IMR-90 (cell line): ENCODE results near the gene DNASE2B. TPM values are rescaled to one million over a fixed set of nuclear protein-coding genes. Genes with fewer than 3 reads are reported as not detected.

Experiments used
- ATAC-seq: fragments of 200-7000 bp; cut with Tn5 transposase; 2 replicates; pipeline ENCODE4 v1.9.1; 2020; ENCODE audit warnings: low read depth, mild to moderate bottlenecking, moderate library complexity
- BruUV-seq: library from RNA; stranded (reverse); fragments of 400-500 nt; replicated peaks from 2 replicates; lab custom pipeline; 2021; lab: Mats Ljungman, UMichigan
- CTCF ChIA-PET: fragments of 300-600 bp; formaldehyde crosslinking; extraction: SDS; loops from one replicate; lab custom pipeline; 2021; ENCODE audit warnings: antibody characterized with exemption; lab: Yijun Ruan, JAX
- POLR2A ChIA-PET: fragments of 300-600 bp; sonication (Branson Sonifier 250); formaldehyde crosslinking; loops from one replicate; lab custom pipeline; 2022; ENCODE audit warnings: antibody characterized with exemption; ENCODE audit not compliant: unreplicated experiment; lab: Charles Lee
- DNase-seq: peaks from one replicate; pipeline ENCODE4 v3.0.0; 2013
- H2AFZ ChIP-seq: replicated peaks from 2 replicates; pipeline ENCODE3; 2013; ENCODE audit warnings: low read length, mild to moderate bottlenecking; ENCODE audit not compliant: poor library complexity
- H2AK5ac ChIP-seq: 2 replicates; pipeline ENCODE4 v1.6.1; 2013; ENCODE audit warnings: low read depth, low read length, inconsistent platforms
- H2AK9ac ChIP-seq: replicated peaks from 2 replicates; pipeline ENCODE3; 2013; ENCODE audit warnings: mild to moderate bottlenecking, low read depth, low read length, moderate library complexity; ENCODE audit not compliant: poor library complexity
- H2BK120ac ChIP-seq: 2 replicates; pipeline ENCODE4 v1.6.1; 2013; ENCODE audit warnings: low read depth, low read length, inconsistent platforms
- H2BK15ac ChIP-seq: 3 replicates; pipeline ENCODE4 v1.6.1; 2013; ENCODE audit warnings: low read depth, low read length, inconsistent platforms
- H2BK20ac ChIP-seq: 2 replicates; pipeline ENCODE4 v1.6.1; 2013; ENCODE audit warnings: low read depth, mild to moderate bottlenecking, inconsistent platforms, low read length, moderate library complexity
- H2BK5ac ChIP-seq: 2 replicates; pipeline ENCODE4 v1.6.1; 2013; ENCODE audit warnings: mild to moderate bottlenecking, low read depth, low read length, inconsistent platforms; ENCODE audit not compliant: poor library complexity, severe bottlenecking
- H3K14ac ChIP-seq: replicated peaks from 2 replicates; pipeline ENCODE4 v1.6.1; 2013; ENCODE audit warnings: low read depth, low read length, inconsistent platforms
- H3K18ac ChIP-seq: 2 replicates; pipeline ENCODE4 v1.6.1; 2013; ENCODE audit warnings: low read depth, low read length, control low read depth
- H3K23ac ChIP-seq: 2 replicates; pipeline ENCODE4 v1.6.1; 2013; ENCODE audit warnings: low read depth, low read length, inconsistent platforms
- H3K27ac ChIP-seq: 2 replicates; pipeline ENCODE4 v1.5.1; 2013; ENCODE audit warnings: mild to moderate bottlenecking, control low read depth, low read length; ENCODE audit not compliant: insufficient read depth
- H3K27me3 ChIP-seq: 2 replicates; pipeline ENCODE4 v1.6.1; 2013; ENCODE audit warnings: low read length; ENCODE audit not compliant: control insufficient read depth, insufficient read depth
- H3K36me3 ChIP-seq: 2 replicates; pipeline ENCODE4 v1.6.1; 2013; ENCODE audit warnings: low read length, mixed read lengths; ENCODE audit not compliant: control insufficient read depth, insufficient read depth
- H3K4ac ChIP-seq: 2 replicates; pipeline ENCODE4 v1.6.1; 2013; ENCODE audit warnings: low read depth, low read length, inconsistent platforms
- H3K4me1 ChIP-seq: 2 replicates; pipeline ENCODE4 v1.6.1; 2013; ENCODE audit warnings: low read length, mixed read lengths; ENCODE audit not compliant: control insufficient read depth, insufficient read depth
- H3K4me2 ChIP-seq: 2 replicates; pipeline ENCODE4 v1.6.1; 2013; ENCODE audit warnings: low read depth, mild to moderate bottlenecking, control low read depth, low read length, moderate library complexity
- H3K4me3 ChIP-seq: 2 replicates; pipeline ENCODE4 v1.5.1; 2013; ENCODE audit warnings: low read depth, mild to moderate bottlenecking, control low read depth, low read length, moderate library complexity; ENCODE audit not compliant: insufficient read depth
- H3K56ac ChIP-seq: 2 replicates; pipeline ENCODE4 v1.6.1; 2013; ENCODE audit warnings: low read length, inconsistent platforms; ENCODE audit not compliant: insufficient read depth; ENCODE audit errors: extremely low read depth
- H3K79me1 ChIP-seq, 2 experiments: 2 replicates each; pipeline ENCODE4 v1.6.1; 2013; ENCODE audit warnings: low read length in 2 of 2, inconsistent platforms in 1 of 2, low read depth in 1 of 2
- H3K9ac ChIP-seq: 2 replicates; pipeline ENCODE4 v1.6.1; 2013; ENCODE audit warnings: low read depth, low read length, control low read depth
- H3K9me1 ChIP-seq: 2 replicates; pipeline ENCODE4 v1.6.1; 2013; ENCODE audit warnings: low read length, inconsistent platforms; ENCODE audit not compliant: insufficient read depth
- H3K9me3 ChIP-seq: 2 replicates; pipeline ENCODE4 v1.6.1; 2013; ENCODE audit warnings: low read length; ENCODE audit not compliant: control insufficient read depth, insufficient read depth
- H4K20me1 ChIP-seq: 2 replicates; pipeline ENCODE4 v1.6.1; 2013; ENCODE audit warnings: low read length, inconsistent platforms; ENCODE audit not compliant: insufficient read depth
- H4K5ac ChIP-seq: 2 replicates; pipeline ENCODE4 v1.6.1; 2013; ENCODE audit warnings: mild to moderate bottlenecking, low read depth, low read length, control low read depth
- H4K8ac ChIP-seq, 2 experiments: 2 replicates each; pipeline ENCODE4 v1.6.1; 2013; ENCODE audit warnings: low read depth in 2 of 2, low read length in 2 of 2, control low read depth in 1 of 2, inconsistent platforms in 1 of 2
- H4K91ac ChIP-seq: 2 replicates; pipeline ENCODE4 v1.6.1; 2013; ENCODE audit warnings: low read depth, low read length, inconsistent platforms; ENCODE audit not compliant: insufficient read depth
- BHLHE40 ChIP-seq: fragments of 150-350 bp; IDR thresholded peaks from 2 replicates; pipeline ENCODE4 v1.6.1; 2016; ENCODE audit warnings: mild to moderate bottlenecking, low read depth, low read length
- CEBPB ChIP-seq: IDR thresholded peaks from 2 replicates; pipeline ENCODE4 v1.6.1; 2012; ENCODE audit warnings: low read depth, low read length, improper control_type of control experiment
- CHD1 ChIP-seq: IDR thresholded peaks from 2 replicates; pipeline ENCODE4 v1.6.1; 2012; ENCODE audit warnings: low read depth, low read length, improper control_type of control experiment
- CTCF ChIP-seq: conservative IDR thresholded peaks from 2 replicates; pipeline ENCODE4 v1.5.1; 2012; ENCODE audit warnings: mild to moderate bottlenecking, low read depth, low read length, improper control_type of control experiment
- ELK1 ChIP-seq: fragments of 150-350 bp; IDR thresholded peaks from 2 replicates; pipeline ENCODE4 v1.6.1; 2016; ENCODE audit warnings: low read depth, mild to moderate bottlenecking, low read length, moderate library complexity, borderline replicate concordance
- FOS ChIP-seq: fragments of 150-350 bp; IDR thresholded peaks from 2 replicates; pipeline ENCODE4 v1.6.1; 2016; ENCODE audit warnings: low read depth, low read length
- MAFK ChIP-seq: IDR thresholded peaks from 2 replicates; pipeline ENCODE4 v1.6.1; 2012; ENCODE audit warnings: low read depth, low read length, improper control_type of control experiment
- MAZ ChIP-seq: IDR thresholded peaks from 2 replicates; pipeline ENCODE4 v1.6.1; 2012; ENCODE audit warnings: low read depth, mild to moderate bottlenecking, low read length, improper control_type of control experiment, moderate library complexity, borderline replicate concordance
- MXI1 ChIP-seq: IDR thresholded peaks from 2 replicates; pipeline ENCODE4 v1.6.1; 2012; ENCODE audit warnings: low read depth, mild to moderate bottlenecking, low read length, moderate library complexity, borderline replicate concordance
- NFE2L2 ChIP-seq: fragments of 150-350 bp; IDR thresholded peaks from 2 replicates; pipeline ENCODE4 v1.6.1; 2016; ENCODE audit warnings: low read depth, mild to moderate bottlenecking, low read length
- POLR2A ChIP-seq: IDR thresholded peaks from 2 replicates; pipeline ENCODE4 v1.6.1; 2012; ENCODE audit warnings: mild to moderate bottlenecking, low read depth, low read length
- RAD21 ChIP-seq: IDR thresholded peaks from 2 replicates; pipeline ENCODE4 v1.6.1; 2012; ENCODE audit warnings: low read length, improper control_type of control experiment
- RCOR1 ChIP-seq: IDR thresholded peaks from 2 replicates; pipeline ENCODE4 v1.6.1; 2012; ENCODE audit warnings: mild to moderate bottlenecking, low read length, improper control_type of control experiment; ENCODE audit not compliant: insufficient replicate concordance
- RFX5 ChIP-seq: IDR thresholded peaks from 2 replicates; pipeline ENCODE4 v1.8.0; 2012; ENCODE audit warnings: low read depth, mild to moderate bottlenecking, low read length, moderate library complexity
- SMC3 ChIP-seq: fragments of 150-350 bp; IDR thresholded peaks from 2 replicates; pipeline ENCODE4 v1.6.1; 2016; ENCODE audit warnings: low read depth, mild to moderate bottlenecking, antibody characterized with exemption, low read length, moderate library complexity
- USF2 ChIP-seq: fragments of 150-350 bp; IDR thresholded peaks from 2 replicates; pipeline ENCODE4 v1.6.1; 2017; ENCODE audit warnings: mild to moderate bottlenecking, antibody characterized with exemption, low read length, low read depth
- WGBS, 2 experiments: methylation state at CpG; one replicate each; pipeline versions ENCODE4 v1.1.5 to v1.1.7; 2013; ENCODE audit warnings: missing lambda C conversion rate in 2 of 2; ENCODE audit not compliant: insufficient read length in 1 of 2; ENCODE audit errors: extremely low coverage in 2 of 2; 5-methylcytosine and 5-hydroxymethylcytosine counted together
- dilution Hi-C: fragments of 300-500 bp; cut with HindIII; formaldehyde crosslinking; loops from one replicate; pipeline ENCODE4 v1.14.3; 2018; ENCODE audit warnings: low sequenced_read_pairs; ENCODE audit not compliant: unreplicated experiment
- in situ Hi-C: fragments of 300-500 bp; cut with MboI; formaldehyde crosslinking; loops from 3 replicates; pipeline ENCODE4 v1.14.3; 2019; ENCODE audit warnings: low sequenced_read_pairs, inconsistent platforms, mixed read lengths
- intact Hi-C: fragments of 100-400 bp; cut with micrococcal nuclease; formaldehyde crosslinking; loops from 2 replicates; pipeline ENCODE4 v1.10.0; 2022
- polyA plus RNA-seq, 3 experiments: library from polyadenylated mRNA; depleted of rRNA; stranded (reverse); fragments of >200 nt; gene quantifications; 2 replicates each; pipeline ENCODE4 v1.2.3, GENCODE V29; 2012; ENCODE audit warnings: low replicate concordance in 1 of 3
- total RNA-seq: library from RNA; depleted of rRNA; stranded (reverse); fragments of >200 nt; gene quantifications from 2 replicates; pipeline ENCODE4 v1.2.3, GENCODE V29; 2012

Gene DNASE2B
- total and polyA plus RNA-seq, 2 of the 4 experiments (the other 2 are of a cell fraction) = not detected

- H3K27me3 ChIP-seq = no peaks in the 10 kb centered on the region
- no peak for TF ChIP-seq RAD21
- no peak for TF ChIP-seq CHD1
- TF ChIP-seq RCOR1 = no peak
- no peak for TF ChIP-seq CEBPB
- TF ChIP-seq USF2 = no peak
- no peak for TF ChIP-seq MAZ
- TF ChIP-seq ELK1 = no peak
- no peak for TF ChIP-seq MXI1
- TF ChIP-seq MAFK = no peak
- no peak for TF ChIP-seq FOS
- TF ChIP-seq SMC3 = no peak
- TF ChIP-seq POLR2A = no peak
- TF ChIP-seq CTCF = no peak
- TF ChIP-seq RFX5 = no peak
- TF ChIP-seq BHLHE40 = no peak
- TF ChIP-seq NFE2L2 = no peak
- H3K4me3 ChIP-seq = no peak overlapping the region
- H4K91ac ChIP-seq = no peak overlapping the region
- no peaks in the 10 kb centered on the region for H4K20me1 ChIP-seq
- H3K23ac ChIP-seq = no peak overlapping the region
- no peak overlapping the region for H2BK5ac ChIP-seq
- H2AK9ac ChIP-seq = no peak overlapping the region
- H3K36me3 ChIP-seq = no peaks in the 10 kb centered on the region
- no peak overlapping the region for H2BK20ac ChIP-seq
- no peak overlapping the region for H4K8ac ChIP-seq
- H2AK5ac ChIP-seq = no peak overlapping the region
- no peak overlapping the region for H3K56ac ChIP-seq
- H3K4me1 ChIP-seq = peaks cover 13% of the 10 kb centered on the region
- no peak overlapping the region for H3K4me2 ChIP-seq
- no TSS peak for BruUV-seq
- H3K9ac ChIP-seq = no peak overlapping the region
- H3K27ac ChIP-seq = no peak overlapping the region
- DNase-seq = no peak
- in situ Hi-C loops = no loop called here
- H3K18ac ChIP-seq = no peak overlapping the region
- H3K9me1 ChIP-seq = no peaks in the 10 kb centered on the region
- H3K79me1 ChIP-seq = no peaks in the 10 kb centered on the region
- H2BK120ac ChIP-seq = no peak overlapping the region
- H2AFZ ChIP-seq = no peak overlapping the region
- no CpG with 5 or more reads among the region's 3 CpGs for WGBS, 2 experiments
- CTCF ChIA-PET = no interaction called here
- POLR2A ChIA-PET = no interaction called here
- dilution Hi-C loops = no loop called here
- ATAC-seq = no peak
- H3K9me3 ChIP-seq = no peaks in the 10 kb centered on the region
- intact Hi-C loops = no loop called here
- no peak overlapping the region for H3K14ac ChIP-seq
- no peak overlapping the region for H4K5ac ChIP-seq
- no peak overlapping the region for H3K4ac ChIP-seq
- H2BK15ac ChIP-seq = no peak overlapping the region
Measured at GRCh38 chr1:84350550-84350949, 47.7 kb upstream of the DNASE2B start.
